Endothelial cell (in vitro differentiated cells): ENCODE data around the gene ANKHD1. TPM values are rescaled to one million over a fixed set of nuclear protein-coding genes. Genes with fewer than 3 reads are reported as not detected.
A peak's percentile ranks its signal among the peaks of the same experiment; 100 is the strongest.
"Not testable (repeated sequence)": the region's sequence is repeated elsewhere in the genome, so short reads cannot be mapped to it uniquely, and the experiment has no call there.

Source experiments
- DNase-seq: peaks from one replicate; pipeline ENCODE4 v3.0.0; 2021; ENCODE audit warnings: low spot score
- H3K27ac Mint-ChIP-seq: one replicate; pipeline ENCODE4 v1.8.0; 2021; ENCODE audit warnings: mixed read lengths, inconsistent platforms; ENCODE audit not compliant: unreplicated experiment
- H3K27me3 Mint-ChIP-seq: one replicate; pipeline ENCODE4 v1.8.0; 2021; ENCODE audit warnings: mild to moderate bottlenecking, moderate library complexity, mixed read lengths, inconsistent platforms; ENCODE audit not compliant: unreplicated experiment
- H3K36me3 Mint-ChIP-seq: one replicate; pipeline ENCODE4 v1.8.0; 2021; ENCODE audit warnings: mild to moderate bottlenecking, low read depth, mixed read lengths, inconsistent platforms; ENCODE audit not compliant: unreplicated experiment
- H3K4me1 Mint-ChIP-seq: one replicate; pipeline ENCODE4 v1.8.0; 2021; ENCODE audit warnings: mild to moderate bottlenecking, mixed read lengths, inconsistent platforms; ENCODE audit not compliant: unreplicated experiment
- H3K4me3 Mint-ChIP-seq: one replicate; pipeline ENCODE4 v1.8.0; 2021; ENCODE audit warnings: mild to moderate bottlenecking, mixed read lengths, inconsistent platforms; ENCODE audit not compliant: unreplicated experiment
- H3K9me3 Mint-ChIP-seq: one replicate; pipeline ENCODE4 v1.8.0; 2021; ENCODE audit warnings: mixed read lengths, inconsistent platforms; ENCODE audit not compliant: unreplicated experiment
- total RNA-seq: library from RNA; stranded (reverse); fragmentation: NEBNext Ultra II Directional; extraction: Animal tissue kit (Norgen Biotek cat#: 25700); gene quantifications from one replicate; pipeline ENCODE4 v1.2.1, GENCODE V29; 2021; ENCODE audit not compliant: unreplicated experiment
- TF ChIP-seq, protein P1 (sequence below): fragments of 200-600 bp; sonication (generic); IDR thresholded peaks from one replicate; pipeline ENCODE4 v1.5.0; 2021; ENCODE audit warnings: antibody characterized with exemption; ENCODE audit not compliant: unreplicated experiment

ANKHD1 gene
- total RNA-seq, 1 donor from 2014 or later = 138 TPM

- DNase-seq = no peak
- H3K9me3 Mint-ChIP-seq = no peaks in the 10 kb centered on the region
- no peaks in the 10 kb centered on the region for H3K27me3 Mint-ChIP-seq
- TF ChIP-seq, protein P1, sequence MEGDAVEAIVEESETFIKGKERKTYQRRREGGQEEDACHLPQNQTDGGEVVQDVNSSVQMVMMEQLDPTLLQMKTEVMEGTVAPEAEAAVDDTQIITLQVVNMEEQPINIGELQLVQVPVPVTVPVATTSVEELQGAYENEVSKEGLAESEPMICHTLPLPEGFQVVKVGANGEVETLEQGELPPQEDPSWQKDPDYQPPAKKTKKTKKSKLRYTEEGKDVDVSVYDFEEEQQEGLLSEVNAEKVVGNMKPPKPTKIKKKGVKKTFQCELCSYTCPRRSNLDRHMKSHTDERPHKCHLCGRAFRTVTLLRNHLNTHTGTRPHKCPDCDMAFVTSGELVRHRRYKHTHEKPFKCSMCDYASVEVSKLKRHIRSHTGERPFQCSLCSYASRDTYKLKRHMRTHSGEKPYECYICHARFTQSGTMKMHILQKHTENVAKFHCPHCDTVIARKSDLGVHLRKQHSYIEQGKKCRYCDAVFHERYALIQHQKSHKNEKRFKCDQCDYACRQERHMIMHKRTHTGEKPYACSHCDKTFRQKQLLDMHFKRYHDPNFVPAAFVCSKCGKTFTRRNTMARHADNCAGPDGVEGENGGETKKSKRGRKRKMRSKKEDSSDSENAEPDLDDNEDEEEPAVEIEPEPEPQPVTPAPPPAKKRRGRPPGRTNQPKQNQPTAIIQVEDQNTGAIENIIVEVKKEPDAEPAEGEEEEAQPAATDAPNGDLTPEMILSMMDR = no peak
- H3K4me1 Mint-ChIP-seq = peaks cover 7% of the 10 kb centered on the region
- H3K36me3 Mint-ChIP-seq = peaks cover 4% of the 10 kb centered on the region
- no peak overlapping the region for H3K4me3 Mint-ChIP-seq
- no peak overlapping the region for H3K27ac Mint-ChIP-seq
Observed at GRCh38 chr5:140417235-140417634, 15.6 kb downstream of the ANKHD1 start.

DNA sequence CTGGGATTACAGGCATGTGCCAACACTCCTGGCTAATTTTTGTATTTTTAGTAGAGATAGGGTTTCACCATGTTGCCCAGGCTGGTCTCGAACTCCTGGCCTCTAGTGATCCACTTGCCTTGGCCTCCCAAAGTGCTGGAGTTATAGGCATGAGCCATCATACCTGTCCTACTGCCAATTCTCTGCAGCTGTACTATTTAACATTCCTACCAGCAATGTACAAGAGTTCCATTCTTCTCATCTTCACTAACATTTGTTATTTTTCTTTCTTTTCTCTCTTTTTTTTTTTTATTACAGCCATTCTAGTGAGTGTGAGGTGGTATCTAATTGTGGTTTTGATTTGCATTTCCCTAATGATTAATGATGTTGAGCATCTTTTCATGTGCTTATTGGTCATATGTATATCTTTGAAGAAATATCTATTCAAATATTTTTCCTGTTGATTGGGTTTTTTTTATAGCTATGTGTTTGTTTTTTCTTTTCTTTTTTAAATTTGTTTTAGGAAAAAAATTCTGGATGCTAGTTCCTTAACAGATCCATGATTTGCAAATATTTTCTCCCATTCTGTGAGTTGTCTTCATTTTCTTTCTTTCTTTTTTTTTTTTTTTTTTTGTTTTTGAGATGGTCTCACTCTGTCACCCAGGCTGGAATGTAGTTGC is 17.4 kb downstream of the ANKHD1 start:
- Mint-ChIP-seq H3K4me1 (peaks cover 7% of the 10 kb centered on the region), H3K36me3 (peaks cover 4% of the 10 kb centered on the region), H3K27me3 (no peaks in the 10 kb centered on the region), H3K27ac (no peak overlapping the region), H3K9me3 (no peaks in the 10 kb centered on the region), H3K4me3 (no peak overlapping the region)
- TF ChIP-seq, protein P1 = no peak
- no peak for DNase-seq

GRCh38 chr5:140420226-140420570 is 18.6 kb downstream of the ANKHD1 start:
- Mint-ChIP-seq H3K27me3 (no peaks in the 10 kb centered on the region), H3K27ac (no peak overlapping the region), H3K4me3 (no peak overlapping the region), H3K4me1 (peaks cover 7% of the 10 kb centered on the region), H3K36me3 (peaks cover 4% of the 10 kb centered on the region), H3K9me3 (no peaks in the 10 kb centered on the region)
- TF ChIP-seq, protein P1 = no peak
- no peak for DNase-seq

GRCh38 chr5:140420665-140421361 is 19.2 kb downstream of the ANKHD1 start:
- peaks cover 5% of the 10 kb centered on the region for H3K36me3 Mint-ChIP-seq
- H3K4me3 Mint-ChIP-seq = peak overlapping the region; percentile 48
- no peak for DNase-seq
- TF ChIP-seq, protein P1 = no peak
- peak overlapping the region; percentile 34 for H3K27ac Mint-ChIP-seq
- H3K27me3 Mint-ChIP-seq = no peaks in the 10 kb centered on the region
- H3K9me3 Mint-ChIP-seq = no peaks in the 10 kb centered on the region
- peaks cover 7% of the 10 kb centered on the region for H3K4me1 Mint-ChIP-seq

DNA sequence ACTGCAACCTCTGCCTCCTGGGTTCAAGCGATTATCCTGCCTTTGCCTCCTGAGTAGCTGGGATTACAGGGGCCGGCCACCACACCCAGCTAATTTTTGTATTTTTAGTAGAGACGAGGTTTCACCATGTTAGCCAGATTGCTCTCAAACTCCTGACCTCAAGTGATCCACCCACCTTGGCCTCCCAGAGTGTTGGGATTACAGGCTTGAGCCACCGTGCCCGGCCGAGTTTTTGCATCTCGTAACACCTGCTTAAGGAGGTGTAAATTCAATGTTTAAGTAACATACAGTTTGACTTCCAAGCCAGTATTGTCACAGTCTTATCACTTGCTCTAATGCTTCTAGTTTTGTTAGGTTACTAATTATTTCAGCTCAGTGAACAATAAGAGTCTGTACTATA is 19.7 kb downstream of the ANKHD1 start:
- not testable (repeated sequence) for H3K27me3 Mint-ChIP-seq, H3K9me3 Mint-ChIP-seq, H3K36me3 Mint-ChIP-seq, H3K27ac Mint-ChIP-seq, H3K4me3 Mint-ChIP-seq, H3K4me1 Mint-ChIP-seq, DNase-seq
